Fibroblast of skin of back (primary cell): ENCODE measurements around the gene MIEF2.

Experiments used
- DNase-seq: peaks from one replicate; pipeline ENCODE4 v3.0.0-alpha.2; 2013

MIEF2 gene

DNA sequence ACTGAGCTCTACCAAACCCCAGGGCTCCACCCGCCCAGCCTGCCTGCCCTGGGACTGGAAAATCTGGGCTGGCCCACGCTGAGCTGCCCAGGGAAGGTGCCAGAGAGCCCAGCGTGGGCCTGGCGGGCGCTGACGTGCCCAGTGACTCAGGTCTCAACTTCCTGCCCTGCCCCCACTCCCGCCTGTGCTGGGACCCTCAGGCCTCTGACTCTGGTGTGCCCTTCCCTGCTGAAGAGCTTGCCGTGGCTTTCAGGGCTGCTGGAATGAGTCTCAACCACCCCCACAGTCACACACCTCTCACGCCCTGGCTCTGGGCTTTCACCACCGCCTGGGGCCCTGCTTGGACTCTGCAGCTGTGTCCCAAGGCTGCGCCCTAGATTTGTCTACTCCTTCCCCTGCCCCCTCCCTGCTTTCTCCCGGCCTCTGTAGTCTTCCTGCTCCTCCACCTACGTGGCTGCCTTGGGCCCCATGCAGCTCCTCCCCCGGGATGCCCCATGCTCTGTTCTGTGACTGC, 24.7 kb upstream of the MIEF2 start:
- peak; percentile 31 for DNase-seq

DNA sequence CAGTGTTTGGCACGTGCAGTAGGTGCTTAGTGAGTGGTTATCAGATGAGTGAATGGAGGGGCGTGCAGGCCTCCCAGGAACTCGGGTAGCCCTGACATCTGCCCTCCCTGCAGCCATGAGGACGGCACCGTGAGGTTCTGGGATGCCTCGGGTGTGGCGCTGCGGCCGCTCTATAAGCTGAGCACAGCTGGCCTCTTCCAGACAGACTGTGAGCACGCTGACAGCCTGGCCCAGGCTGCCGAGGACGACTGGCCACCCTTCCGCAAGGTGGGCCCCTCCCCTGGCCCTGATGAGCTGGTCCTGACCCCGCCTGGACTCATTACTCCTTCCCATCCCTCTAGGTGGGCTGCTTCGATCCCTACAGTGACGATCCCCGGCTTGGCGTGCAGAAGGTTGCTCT, 24.0 kb upstream of the MIEF2 start:
- DNase-seq, result no peak

DNA sequence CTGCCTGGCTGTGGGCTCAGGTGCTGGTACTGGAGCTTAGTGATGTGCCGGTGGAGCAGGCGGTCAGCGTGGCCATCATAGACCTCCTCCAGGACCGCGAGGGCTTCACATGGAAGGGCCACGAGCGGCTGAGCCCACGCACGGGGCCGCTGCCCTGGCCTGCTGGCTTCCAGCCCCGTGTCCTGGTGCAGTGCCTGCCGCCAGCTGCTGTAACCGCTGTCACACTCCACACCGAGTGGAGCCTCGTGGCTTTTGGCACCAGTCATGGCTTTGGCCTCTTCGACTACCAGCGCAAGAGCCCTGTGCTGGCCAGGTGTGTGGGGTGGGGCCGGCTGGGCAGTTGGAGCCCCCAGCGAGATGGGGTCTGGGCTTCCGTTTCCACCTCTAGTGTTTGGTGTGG, 23.0 kb upstream of the MIEF2 start:
- DNase-seq, result no peak

DNA sequence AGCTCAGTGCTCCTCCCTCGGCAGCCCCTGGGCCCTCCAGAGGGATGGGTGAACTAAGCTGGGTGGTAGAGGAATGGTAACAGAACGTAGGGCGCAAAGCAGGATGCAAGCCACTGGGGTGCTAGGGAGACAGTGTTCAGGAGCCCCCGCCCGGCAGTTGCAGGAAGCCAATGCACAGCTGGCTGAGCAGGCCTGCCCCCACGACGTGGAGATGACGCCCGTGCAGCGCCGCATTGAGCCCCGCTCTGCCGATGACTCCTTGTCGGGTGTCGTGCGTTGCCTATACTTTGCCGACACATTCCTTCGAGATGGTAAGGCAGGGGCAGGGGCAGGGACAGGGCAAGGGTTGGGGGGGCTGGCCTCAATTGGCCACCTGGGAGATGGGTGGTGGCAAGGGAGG, 22.2 kb upstream of the MIEF2 start:
- no peak for DNase-seq

DNA sequence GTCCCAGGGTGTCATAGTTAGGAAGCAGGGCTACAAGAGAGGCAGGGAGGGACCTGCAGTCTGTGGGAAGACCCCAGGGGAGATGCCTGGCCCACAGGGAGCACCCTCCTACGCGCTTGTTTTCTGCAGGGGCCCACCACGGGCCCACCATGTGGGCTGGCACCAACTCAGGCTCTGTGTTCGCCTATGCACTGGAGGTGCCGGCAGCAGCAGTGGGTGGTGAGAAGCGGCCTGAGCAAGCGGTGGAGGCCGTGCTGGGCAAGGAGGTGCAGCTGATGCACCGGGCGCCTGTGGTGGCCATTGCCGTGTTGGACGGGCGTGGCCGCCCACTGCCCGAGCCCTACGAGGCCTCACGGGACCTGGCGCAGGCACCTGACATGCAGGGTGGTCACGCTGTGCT, 20.0 kb upstream of the MIEF2 start:
- no peak for DNase-seq

DNA sequence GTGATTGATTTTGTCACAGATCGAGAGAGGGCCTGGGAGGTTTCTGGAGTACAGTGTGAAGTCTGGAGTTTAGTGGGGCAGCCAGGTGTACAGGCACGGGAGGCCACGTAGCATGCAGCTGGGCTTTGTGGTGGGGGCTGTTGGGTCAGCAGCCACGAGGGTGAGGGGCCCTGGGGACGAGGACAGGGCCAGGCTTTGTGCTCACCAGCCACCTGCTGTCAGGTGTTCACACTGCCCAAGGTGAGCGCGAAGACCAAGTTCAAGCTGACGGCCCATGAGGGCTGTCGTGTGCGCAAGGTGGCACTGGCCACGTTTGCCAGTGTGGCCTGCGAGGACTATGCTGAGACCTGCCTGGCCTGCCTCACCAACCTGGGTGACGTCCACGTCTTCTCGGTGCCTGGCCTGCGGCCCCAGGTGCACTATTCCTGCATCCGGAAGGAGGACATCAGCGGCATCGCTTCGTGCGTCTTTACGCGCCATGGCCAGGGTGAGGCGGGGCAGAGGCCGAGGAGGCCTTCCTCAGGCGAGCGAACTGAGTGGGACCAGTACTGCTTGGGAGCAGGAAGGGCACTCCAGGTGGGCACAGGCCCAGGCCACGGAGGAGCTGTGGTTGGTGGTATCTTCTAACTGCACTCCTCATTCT, 19.1 kb upstream of the MIEF2 start:
- DNase-seq, result no peak

DNA sequence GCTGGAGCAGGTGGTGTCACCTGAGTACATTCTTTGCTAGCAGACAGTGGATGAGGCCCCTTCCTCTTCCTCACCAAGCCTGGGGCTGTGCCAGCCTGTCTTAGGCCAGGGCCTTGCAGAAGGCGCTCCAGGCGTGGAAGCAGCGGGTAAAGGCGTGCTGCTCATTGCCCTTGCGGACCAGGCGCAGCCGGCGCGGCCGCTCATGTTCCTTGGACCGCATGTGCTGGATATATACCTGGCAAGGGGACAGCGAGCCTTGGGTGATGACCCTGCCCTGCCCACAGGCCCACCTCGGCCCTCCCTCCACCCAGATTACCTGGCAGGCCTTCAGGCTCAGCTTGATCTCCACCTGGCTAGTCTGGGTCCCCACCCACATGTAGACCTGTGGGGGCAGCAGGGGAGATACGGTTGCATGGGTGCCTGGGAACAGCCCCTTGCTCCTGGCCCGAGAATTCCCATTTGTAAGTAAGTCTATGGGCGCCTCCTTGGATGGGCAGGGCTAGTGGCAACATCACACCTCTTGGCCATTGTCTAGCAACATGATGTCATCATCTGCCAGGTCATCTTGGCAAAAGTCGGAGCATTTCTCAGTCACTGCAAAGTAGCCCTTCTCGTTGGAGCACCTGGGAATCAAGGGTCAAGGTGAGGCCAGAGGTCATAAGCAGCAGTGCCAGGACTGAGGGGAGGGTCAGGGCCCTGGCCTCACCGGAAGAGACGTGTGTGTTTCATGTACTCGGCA, 15.3 kb upstream of the MIEF2 start:
- DNase-seq, result no peak

DNA sequence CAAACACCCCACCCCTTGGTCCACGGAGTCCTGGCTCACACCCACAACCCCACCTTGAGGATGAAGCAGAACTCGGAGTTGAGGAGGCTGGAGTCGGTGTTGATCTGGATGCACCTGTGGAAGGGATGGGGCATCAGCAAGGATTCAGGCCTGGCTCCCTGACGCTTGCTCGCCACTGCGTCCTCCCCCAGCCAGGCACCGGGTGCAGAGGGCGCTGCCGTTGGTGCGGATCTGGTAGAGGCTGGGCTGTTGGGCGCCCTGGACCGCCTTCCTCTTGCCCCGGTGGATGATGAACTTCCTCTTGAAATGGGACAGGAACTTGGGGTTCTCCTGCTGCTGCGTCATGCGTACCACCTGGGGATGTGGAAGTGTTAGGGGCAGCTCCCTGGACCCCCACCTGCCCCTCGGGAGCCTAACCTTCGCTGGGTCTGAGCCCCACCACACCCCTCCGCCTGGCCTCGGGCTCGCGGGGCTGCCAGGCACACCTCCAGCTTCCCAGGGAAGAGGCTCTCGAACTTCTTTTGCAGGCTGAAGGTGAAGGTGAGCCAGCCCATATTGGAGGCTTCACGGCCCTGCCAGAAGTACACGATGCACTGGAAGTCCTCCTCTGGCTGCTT, 14.2 kb upstream of the MIEF2 start:
- DNase-seq, result no peak

DNA sequence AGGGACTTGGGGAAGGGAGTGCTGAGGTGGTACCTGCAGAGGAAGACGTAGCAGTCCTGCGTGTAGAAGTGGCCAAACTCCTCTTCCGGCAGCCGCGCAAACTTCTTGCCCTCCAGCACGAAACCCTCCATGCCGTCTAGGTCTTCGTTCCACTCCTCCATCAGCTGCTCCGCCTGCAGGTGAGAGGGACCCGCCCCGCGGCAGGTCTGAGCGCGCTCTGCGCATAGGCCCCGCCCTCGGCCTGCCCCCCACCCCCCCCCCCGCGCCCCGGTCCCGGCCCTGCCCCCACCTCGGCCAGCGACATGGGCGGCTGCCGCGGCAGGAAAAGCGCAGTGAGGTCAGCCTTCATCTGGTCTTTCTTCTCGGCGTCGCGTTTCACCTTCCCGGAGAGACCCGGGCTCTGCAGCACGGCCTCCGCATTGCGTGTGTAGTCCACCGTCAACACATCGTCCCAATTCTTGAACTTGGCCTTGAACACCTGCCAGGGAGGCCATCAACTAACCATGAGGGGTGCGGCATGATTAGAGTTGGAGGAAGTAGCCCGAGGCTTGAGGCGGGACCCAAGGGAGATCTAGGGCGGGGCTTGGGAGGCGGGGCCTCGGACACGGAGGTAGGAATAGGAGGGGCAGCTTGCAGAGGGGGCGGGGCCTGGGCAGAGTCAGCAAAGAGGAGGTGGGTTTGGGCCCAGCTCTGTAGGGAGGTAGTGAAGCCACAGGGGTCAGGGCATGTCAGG, 13.4 kb upstream of the MIEF2 start:
- peak; percentile 37 for DNase-seq

DNA sequence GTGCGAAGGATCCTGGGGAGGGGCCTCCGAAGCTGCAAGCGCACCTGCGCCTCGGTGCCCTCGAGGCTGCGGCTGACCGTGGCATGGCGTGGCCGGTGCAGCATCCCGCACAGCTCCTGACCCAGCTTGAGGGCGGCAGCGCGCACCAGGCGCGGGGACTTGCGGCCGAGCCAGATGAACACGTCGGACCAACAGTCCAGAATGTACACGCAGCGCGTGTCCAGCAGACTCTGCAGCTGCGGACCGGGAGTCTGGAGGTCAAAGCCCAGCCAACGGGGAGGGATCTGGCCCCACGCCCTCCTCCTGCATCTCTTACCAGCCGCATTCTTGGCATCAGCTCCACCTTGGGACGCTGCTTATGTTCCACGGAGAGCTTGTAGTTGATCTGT, 12.9 kb upstream of the MIEF2 start:
- no peak for DNase-seq

DNA sequence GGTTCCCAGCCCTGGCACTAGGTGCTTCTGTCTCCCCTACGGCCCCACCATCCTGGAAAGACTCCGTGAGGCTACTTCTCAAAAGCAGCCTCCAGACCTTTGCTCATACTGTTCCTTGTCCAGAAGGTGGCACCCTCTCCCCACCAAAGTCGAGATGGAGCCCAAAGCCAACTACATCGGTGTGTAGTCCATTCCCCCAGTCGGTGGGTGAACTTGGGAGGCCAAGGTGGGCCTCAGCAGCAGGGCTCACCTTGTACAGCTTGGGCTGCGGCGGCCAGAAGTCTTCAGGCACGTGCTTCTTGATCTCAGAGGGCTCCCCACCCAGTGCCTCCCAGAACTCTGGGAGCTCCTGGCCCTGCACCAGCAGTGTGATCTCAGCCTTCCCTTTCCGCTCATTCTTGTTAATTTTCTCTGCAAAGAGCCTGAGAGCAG, 12.1 kb upstream of the MIEF2 start:
- peak; percentile 70 for DNase-seq

DNA sequence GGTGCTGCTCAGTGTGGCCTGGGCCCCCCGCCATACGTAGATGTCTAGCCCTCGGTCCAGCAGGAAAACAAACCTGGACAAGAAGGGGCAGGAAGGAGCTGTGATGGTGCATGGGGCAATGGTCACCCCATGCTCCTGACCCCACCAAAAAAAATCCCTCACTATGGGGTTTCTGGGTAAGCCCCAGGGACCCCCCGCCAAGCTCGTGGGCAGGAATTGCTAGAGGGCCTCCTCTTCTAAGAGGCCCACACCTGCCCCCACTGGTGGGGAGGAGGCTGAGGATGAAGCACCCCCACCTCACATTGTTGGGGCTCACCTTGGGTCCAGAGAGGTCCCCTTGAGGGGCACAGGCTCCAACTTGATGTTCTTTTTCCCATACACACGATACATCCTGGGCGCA, 11.7 kb upstream of the MIEF2 start:
- DNase-seq, result no peak

DNA sequence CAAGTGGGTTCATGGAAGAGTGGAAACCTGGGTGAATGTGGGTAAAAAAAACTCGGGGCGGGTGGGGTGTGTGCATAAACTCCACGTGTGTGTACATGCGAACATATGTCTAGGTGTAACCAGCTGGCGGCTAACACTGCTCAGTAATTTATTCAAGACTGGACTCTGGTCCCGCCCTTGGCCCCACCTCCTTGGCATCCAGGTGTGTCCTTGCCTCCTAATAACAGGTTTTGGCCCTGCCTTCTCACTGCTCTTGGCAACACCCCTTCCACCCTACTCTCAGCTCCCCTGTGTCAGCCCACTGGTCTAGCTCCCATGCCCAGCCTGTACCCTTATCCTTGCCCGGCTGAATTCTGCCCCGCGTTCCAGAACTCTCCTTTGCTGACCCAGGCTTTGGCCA, 10.2 kb upstream of the MIEF2 start:
- DNase-seq, result no peak

DNA sequence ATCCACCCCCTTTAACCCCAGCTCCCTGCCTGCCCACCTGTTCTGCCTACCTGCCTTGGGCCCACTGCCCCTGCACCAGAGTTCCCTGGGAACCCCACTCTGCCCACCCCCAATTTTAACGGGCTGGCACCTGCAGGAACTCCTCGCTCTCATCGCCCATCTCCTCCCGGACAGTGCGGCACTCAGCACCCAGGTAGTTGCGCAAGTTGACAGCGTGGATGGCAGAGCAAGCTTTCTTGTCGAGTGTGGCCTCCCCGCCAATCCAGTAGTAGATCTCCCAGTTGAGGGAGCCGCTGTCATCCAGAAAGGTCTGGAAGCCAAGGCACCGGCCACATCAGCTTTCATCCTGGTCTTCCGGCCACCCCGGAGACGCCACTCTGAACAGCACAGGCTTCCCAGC, 9.8 kb upstream of the MIEF2 start:
- no peak for DNase-seq

DNA sequence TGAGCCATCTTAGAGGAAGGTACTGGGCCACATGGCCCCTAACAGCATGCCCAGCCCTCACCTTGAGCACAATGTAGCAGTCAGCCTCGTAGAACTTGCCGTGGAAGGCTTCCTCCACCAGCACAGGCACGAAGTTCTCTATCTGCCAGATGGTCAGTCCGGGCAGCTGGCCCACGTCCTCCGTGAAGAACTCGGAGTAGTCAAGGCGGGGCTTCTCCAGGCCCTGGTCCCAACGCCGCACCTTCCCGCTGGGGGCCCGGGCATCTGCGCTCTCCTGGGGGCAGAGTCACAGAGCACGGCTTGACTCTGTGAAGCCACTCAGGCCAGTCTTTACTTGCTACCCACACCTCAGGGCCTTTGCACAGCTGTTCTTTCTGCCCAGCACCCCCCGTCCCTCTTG, 9.3 kb upstream of the MIEF2 start:
- no peak for DNase-seq

DNA sequence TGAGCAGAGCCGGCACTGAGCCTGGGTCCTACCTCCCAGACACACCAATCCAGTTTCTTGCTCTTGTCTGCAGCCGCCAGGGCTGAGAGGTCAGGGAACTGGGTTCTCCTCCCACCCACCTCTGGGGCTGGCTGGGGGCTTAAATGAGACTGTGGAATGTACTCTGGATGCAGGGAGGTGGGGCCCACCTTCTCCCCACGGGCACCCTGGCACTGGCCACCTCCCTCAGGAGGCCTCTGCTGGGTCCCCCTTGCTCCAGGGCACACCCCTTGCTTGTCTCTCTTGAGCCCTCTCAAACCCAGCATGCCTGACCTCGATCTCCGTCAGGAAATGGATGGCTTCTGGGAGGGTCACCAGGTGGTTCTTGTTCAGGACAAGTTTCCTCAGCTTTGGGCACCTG, 8.3 kb upstream of the MIEF2 start:
- no peak for DNase-seq

DNA sequence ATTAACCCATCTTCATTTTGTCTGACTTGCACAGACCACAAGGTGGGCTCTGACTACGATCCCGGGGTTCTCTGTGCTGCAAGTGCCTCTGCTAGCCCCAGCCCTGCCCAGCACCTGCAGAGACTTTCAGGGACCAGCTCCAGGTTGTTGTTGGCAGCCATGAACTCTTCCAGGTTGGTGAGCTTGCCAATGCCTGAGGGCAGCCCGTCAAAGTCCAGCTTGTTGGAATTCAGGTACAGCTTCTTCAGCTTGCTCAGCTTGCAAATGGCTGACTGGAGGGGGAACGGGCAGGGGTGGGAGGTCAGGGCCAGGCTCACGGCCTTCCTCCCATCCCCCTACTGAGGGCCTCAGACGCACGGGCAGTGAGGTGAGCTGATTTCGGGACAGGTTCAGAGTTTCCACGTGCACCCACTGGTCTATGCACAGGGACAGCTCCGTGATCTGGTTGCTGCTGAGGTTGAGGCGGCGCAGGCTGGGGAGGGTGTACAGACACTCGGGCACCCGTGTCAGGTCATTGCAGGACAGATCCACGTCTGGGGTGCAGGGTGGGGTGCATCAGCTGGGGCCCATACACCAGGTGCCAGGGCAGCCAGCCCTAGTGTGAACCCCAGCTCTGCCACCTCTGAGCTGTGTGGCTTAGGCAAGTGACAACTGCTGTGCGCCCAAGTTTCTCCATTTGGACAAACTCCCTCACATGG, 7.1 kb upstream of the MIEF2 start:
- no peak for DNase-seq

DNA sequence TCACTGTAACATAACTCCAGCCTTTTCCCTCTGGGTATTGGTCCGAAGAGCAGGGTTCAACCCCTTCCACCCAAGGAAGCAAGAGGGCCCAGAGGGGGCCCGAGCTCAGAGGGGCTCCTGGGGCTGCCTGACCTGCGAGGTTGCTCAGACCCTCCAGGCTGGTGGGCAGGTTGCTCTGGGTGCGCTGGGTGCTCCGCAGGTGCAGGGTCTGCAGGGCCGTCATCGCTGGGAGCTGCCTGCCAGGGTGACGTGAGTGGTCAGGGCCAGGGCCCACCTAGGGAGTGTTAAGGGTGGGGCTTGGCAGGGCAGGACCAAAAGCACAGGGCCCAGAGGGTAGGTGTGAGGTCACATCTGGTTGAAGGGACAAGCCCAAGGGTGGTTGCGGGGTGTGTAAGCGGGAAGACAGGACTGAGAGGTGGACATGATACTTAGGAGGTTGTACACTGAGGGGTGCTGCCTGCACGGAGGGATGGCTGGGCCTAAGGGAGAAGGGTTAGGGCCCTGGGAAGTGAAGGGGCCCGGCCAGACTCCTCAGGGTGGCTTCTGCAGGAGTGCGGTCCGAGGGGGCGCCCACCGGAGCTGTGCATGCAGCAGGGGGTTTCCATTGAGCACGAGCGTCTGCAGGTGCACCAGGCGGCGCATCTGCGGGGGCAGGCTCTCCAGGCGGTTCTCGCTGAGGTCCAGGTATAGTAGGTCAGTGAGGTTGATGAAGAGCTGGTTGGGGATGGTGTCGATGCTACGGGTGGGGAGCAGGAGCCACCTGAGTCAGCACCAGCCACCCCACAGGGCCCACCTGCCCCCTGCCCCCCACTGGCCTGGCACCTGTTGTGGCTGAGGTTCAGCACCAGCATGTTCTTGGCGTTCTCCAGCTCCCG, 6.3 kb upstream of the MIEF2 start:
- no peak for DNase-seq

DNA sequence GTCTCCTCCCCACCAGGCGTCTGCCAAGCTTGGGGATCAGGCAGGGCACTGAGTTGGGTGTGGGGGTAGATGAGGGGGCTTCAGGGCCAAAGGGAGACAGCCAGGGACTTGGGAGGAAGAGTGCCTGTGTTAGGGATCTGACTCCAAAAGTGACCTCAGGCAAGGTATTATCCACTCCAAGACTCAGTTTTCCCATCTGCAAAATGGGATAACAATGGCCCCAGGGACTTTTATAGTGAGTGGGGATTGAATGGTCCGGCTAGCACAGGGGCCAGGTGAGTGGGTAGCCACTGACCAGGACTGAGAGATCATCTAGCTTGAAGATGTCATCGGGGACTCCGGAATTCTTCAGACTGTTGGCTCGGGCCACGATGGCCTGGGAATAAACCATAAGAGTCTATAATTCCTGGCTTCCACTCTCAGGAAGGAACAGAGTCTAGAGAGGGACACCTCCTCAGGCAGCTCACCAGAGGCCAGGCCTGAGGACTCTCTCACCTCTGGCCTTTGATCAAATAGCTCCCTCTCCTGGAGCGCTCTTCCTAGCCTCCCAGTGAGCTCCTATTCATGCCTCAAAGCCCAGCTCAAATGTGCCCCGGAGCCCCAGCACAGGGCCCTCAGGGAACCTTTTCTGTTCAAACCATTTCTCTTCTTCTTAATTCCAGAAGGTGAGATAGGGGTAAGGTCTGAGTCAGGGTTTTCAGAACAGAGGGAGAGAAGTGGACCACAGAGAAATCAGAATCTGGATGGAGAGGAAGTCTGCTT, 5.4 kb upstream of the MIEF2 start:
- no peak for DNase-seq

DNA sequence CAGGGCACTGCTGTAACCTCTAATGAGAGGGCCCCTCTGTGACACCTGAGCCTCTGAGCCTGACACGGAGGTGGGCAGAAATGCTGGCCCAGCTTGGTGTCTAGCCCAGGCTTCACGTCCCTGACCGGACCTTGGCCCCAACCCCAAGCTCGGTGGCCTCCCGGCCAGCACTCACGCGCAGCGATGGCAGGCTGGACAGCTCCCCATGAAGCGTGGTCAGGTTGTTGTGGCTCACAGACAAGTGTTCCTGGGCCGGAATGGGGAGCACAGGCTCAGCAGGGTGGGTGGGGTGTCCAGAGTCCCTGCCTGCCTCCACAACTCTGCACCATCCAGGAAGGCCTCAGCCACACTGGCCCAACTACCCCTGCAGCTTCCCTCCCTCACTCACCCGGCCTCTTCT, 4.1 kb upstream of the MIEF2 start:
- no peak for DNase-seq

DNA sequence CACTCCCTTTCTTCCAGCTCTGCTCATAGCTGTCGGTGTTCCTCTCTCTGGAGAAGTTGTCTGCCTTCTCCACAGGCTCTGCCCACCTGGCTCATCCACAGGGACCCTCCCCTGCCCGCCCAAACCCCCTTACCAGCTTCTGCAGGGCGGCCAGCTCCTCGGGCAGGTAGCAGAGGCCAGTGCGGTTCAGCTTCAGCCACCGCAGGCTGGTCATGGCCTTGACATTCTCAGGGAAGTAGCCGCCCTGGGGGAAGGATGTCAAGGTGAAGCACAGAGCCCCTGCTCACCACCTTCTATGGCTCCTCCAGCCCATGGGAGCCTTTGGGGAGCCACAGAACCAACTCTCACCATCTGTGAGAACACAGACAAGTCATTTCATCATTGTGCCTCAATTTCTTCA, 3.7 kb upstream of the MIEF2 start:
- DNase-seq, result no peak
